ENCODE data around the gene EIF2S1. TPM values are rescaled to one million over a fixed set of nuclear protein-coding genes. Genes with fewer than 3 reads are reported as not detected.

Gene EIF2S1
- polyA plus RNA-seq, 1 donor from 2014 or later, result 108 TPM

DNA sequence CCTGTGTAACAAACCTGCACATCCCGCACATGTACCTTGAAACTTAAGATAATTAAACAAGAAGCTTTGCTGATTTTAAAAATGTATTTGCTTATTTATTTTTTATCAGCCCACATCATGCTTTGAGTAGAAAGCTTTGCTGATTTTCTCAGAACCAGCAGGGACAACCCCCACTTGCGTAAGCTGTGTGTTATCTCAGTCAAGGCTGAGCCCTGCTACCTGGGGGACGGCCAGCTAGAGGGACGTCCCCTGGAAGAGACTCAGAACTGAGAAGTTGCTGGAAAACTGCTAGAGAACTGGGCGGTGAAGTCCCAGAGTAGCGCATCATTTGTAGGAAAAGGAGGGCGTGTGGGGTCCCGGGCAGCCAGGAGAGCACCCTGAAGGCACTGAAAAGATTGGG is 56.0 kb downstream of the EIF2S1 start:
- no peaks in the 10 kb centered on the region for H3K36me3 ChIP-seq (ENCODE audit: insufficient read depth, low read length)
- peaks cover 16% of the 10 kb centered on the region for H3K27me3 ChIP-seq (ENCODE audit: insufficient read depth, low read depth, low read length)
- TF ChIP-seq SMC3 (conservative IDR thresholded peaks at IDR 0.05; ENCODE audit: poor library complexity) (no peak), TAF1 (IDR thresholded peaks at IDR 0.05; ENCODE audit: low read depth) (no peak), EP300 (conservative IDR thresholded peaks at IDR 0.05; ENCODE audit: poor library complexity, severe bottlenecking) (no peak), POLR2AphosphoS5 (IDR thresholded peaks at IDR 0.05) (no peak), MXI1 (conservative IDR thresholded peaks at IDR 0.05; ENCODE audit: poor library complexity, severe bottlenecking) (no peak)
- TF ChIP-seq, protein P1, sequence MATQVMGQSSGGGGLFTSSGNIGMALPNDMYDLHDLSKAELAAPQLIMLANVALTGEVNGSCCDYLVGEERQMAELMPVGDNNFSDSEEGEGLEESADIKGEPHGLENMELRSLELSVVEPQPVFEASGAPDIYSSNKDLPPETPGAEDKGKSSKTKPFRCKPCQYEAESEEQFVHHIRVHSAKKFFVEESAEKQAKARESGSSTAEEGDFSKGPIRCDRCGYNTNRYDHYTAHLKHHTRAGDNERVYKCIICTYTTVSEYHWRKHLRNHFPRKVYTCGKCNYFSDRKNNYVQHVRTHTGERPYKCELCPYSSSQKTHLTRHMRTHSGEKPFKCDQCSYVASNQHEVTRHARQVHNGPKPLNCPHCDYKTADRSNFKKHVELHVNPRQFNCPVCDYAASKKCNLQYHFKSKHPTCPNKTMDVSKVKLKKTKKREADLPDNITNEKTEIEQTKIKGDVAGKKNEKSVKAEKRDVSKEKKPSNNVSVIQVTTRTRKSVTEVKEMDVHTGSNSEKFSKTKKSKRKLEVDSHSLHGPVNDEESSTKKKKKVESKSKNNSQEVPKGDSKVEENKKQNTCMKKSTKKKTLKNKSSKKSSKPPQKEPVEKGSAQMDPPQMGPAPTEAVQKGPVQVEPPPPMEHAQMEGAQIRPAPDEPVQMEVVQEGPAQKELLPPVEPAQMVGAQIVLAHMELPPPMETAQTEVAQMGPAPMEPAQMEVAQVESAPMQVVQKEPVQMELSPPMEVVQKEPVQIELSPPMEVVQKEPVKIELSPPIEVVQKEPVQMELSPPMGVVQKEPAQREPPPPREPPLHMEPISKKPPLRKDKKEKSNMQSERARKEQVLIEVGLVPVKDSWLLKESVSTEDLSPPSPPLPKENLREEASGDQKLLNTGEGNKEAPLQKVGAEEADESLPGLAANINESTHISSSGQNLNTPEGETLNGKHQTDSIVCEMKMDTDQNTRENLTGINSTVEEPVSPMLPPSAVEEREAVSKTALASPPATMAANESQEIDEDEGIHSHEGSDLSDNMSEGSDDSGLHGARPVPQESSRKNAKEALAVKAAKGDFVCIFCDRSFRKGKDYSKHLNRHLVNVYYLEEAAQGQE (IDR thresholded peaks at IDR 0.05; ENCODE audit: borderline replicate concordance), result no peak
- TF ChIP-seq, protein P2, sequence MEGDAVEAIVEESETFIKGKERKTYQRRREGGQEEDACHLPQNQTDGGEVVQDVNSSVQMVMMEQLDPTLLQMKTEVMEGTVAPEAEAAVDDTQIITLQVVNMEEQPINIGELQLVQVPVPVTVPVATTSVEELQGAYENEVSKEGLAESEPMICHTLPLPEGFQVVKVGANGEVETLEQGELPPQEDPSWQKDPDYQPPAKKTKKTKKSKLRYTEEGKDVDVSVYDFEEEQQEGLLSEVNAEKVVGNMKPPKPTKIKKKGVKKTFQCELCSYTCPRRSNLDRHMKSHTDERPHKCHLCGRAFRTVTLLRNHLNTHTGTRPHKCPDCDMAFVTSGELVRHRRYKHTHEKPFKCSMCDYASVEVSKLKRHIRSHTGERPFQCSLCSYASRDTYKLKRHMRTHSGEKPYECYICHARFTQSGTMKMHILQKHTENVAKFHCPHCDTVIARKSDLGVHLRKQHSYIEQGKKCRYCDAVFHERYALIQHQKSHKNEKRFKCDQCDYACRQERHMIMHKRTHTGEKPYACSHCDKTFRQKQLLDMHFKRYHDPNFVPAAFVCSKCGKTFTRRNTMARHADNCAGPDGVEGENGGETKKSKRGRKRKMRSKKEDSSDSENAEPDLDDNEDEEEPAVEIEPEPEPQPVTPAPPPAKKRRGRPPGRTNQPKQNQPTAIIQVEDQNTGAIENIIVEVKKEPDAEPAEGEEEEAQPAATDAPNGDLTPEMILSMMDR (IDR thresholded peaks at IDR 0.05; ENCODE audit: poor library complexity, severe bottlenecking), result no peak

DNA sequence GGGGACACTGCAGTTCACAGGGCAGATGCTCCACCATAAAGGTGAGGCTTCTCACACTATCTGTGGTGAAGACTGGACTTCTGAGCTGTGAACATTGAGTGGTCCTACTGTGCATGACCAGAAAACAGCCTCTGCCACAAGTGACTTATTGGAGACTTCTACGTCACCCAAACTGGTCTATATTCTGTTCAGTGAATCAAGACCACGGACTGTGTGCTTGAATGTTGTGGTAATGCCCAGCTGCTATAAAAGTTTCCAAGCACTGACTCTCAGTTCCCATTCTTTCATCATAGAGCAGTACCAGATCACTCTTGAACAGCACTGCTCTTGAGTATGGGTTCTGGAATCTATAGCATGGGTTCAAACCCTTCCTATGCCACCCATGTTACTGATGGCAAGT is 56.7 kb downstream of the EIF2S1 start:
- Histone ChIP-seq H3K4me3 (ENCODE audit: low read length) (no peak overlapping the region), H3K4me2 (ENCODE audit: low read length) (no peak overlapping the region), H3F3A (ENCODE audit: insufficient read depth, low read length, poor library complexity, severe bottlenecking) (no peaks in the 10 kb centered on the region), H3K9me2 (ENCODE audit: insufficient read depth, low read length) (no peaks in the 10 kb centered on the region), H3K79me2 (replicated peaks; ENCODE audit: insufficient read depth, low read length) (no peaks in the 10 kb centered on the region), H4K20me1 (ENCODE audit: insufficient read depth) (no peaks in the 10 kb centered on the region), H3K9me3 (ENCODE audit: low read length) (no peaks in the 10 kb centered on the region), H3K27me3 (ENCODE audit: insufficient read depth, low read depth, low read length) (peaks cover 9% of the 10 kb centered on the region), H3K9ac (ENCODE audit: low read length) (no peak overlapping the region), H2AFZ (ENCODE audit: low read depth, low read length) (no peak overlapping the region), H3K27ac (ENCODE audit: low read length) (no peak overlapping the region), H3K36me3 (ENCODE audit: insufficient read depth, low read length) (no peaks in the 10 kb centered on the region)
- no peak for TF ChIP-seq RAD21 (conservative IDR thresholded peaks at IDR 0.05)
- no peak for TF ChIP-seq TAF1 (IDR thresholded peaks at IDR 0.05; ENCODE audit: low read depth)

More for the DNA sequence above, 56.0 kb downstream of the EIF2S1 start:
- Histone ChIP-seq H4K20me1 (ENCODE audit: insufficient read depth) (no peaks in the 10 kb centered on the region), H3K9me3 (ENCODE audit: low read length) (no peaks in the 10 kb centered on the region), H3K27ac (ENCODE audit: low read length) (no peak overlapping the region), H3K79me2 (replicated peaks; ENCODE audit: insufficient read depth, low read length) (no peaks in the 10 kb centered on the region), H3K4me2 (ENCODE audit: low read length) (no peak overlapping the region), H3K9ac (ENCODE audit: low read length) (no peak overlapping the region), H2AFZ (ENCODE audit: low read depth, low read length) (no peak overlapping the region), H3K9me2 (ENCODE audit: insufficient read depth, low read length) (no peaks in the 10 kb centered on the region), H3K4me3 (ENCODE audit: low read length) (no peak overlapping the region), H3F3A (ENCODE audit: insufficient read depth, low read length, poor library complexity, severe bottlenecking) (no peaks in the 10 kb centered on the region)

DNA sequence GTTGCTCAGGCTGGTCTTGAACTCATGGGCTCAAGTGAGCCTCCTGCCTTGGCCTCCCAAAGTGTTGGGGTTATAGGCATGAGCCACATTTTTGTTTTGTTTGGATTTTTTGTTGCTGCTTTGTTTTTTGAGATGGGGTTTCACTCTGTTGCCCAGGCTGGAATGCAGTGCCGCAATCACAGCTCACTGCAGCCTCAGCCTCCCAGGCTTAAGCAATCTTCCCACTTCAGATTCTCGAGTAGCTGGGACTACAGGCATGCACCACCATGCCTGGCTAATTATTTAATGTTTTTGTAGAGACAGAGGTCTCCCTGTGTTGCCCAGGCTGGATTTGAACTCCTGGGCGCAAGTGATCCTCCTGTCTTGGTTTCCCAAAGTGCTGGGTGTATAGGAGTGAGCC is 57.5 kb downstream of the EIF2S1 start:
- no peak overlapping the region for H3K4me2 ChIP-seq (ENCODE audit: low read length)
- H3K36me3 ChIP-seq (ENCODE audit: insufficient read depth, low read length), result no peaks in the 10 kb centered on the region
- peaks cover 2% of the 10 kb centered on the region for H3K27me3 ChIP-seq (ENCODE audit: insufficient read depth, low read depth, low read length)
- no peak overlapping the region for H3K4me3 ChIP-seq (ENCODE audit: low read length)
- H3K9ac ChIP-seq (ENCODE audit: low read length), result no peak overlapping the region
- H2AFZ ChIP-seq (ENCODE audit: low read depth, low read length), result no peak overlapping the region
- H3K9me2 ChIP-seq (ENCODE audit: insufficient read depth, low read length), result no peaks in the 10 kb centered on the region
- TF ChIP-seq POLR2AphosphoS5 (IDR thresholded peaks at IDR 0.05), result no peak
- TF ChIP-seq RAD21 (conservative IDR thresholded peaks at IDR 0.05), result no peak
- TF ChIP-seq, protein P2 (IDR thresholded peaks at IDR 0.05; ENCODE audit: poor library complexity, severe bottlenecking), result no peak
- no peak for TF ChIP-seq EP300 (conservative IDR thresholded peaks at IDR 0.05; ENCODE audit: poor library complexity, severe bottlenecking)
- no peak for TF ChIP-seq MXI1 (conservative IDR thresholded peaks at IDR 0.05; ENCODE audit: poor library complexity, severe bottlenecking)
- TF ChIP-seq, protein P1 (IDR thresholded peaks at IDR 0.05; ENCODE audit: borderline replicate concordance), result no peak
- TF ChIP-seq SMC3 (conservative IDR thresholded peaks at IDR 0.05; ENCODE audit: poor library complexity), result no peak
- TF ChIP-seq EZH2 (IDR thresholded peaks at IDR 0.05; ENCODE audit: borderline replicate concordance, insufficient read depth, low read length, poor library complexity, severe bottlenecking), result no peak
- no peaks in the 10 kb centered on the region for H3K79me2 ChIP-seq (replicated peaks; ENCODE audit: insufficient read depth, low read length)
- H3F3A ChIP-seq (ENCODE audit: insufficient read depth, low read length, poor library complexity, severe bottlenecking), result no peaks in the 10 kb centered on the region
- no peaks in the 10 kb centered on the region for H3K9me3 ChIP-seq (ENCODE audit: low read length)
- no peak overlapping the region for H3K27ac ChIP-seq (ENCODE audit: low read length)
- no peaks in the 10 kb centered on the region for H4K20me1 ChIP-seq (ENCODE audit: insufficient read depth)
